WTC11 (cell line): ENCODE results near the gene FOXA3. TPM values are rescaled to one million over a fixed set of nuclear protein-coding genes. Genes with fewer than 3 reads are reported as not detected.

Source experiments
- ATF1 ChIP-seq: sonication (generic); formaldehyde crosslinking; IDR thresholded peaks from 2 replicates; pipeline ENCODE4 v1.8.1; 2023; ENCODE audit warnings: mild to moderate bottlenecking, moderate library complexity, missing genetic modification reagents
- CREB1 ChIP-seq: sonication (generic); formaldehyde crosslinking; IDR thresholded peaks from 2 replicates; pipeline ENCODE4 v1.8.0; 2023; ENCODE audit warnings: mild to moderate bottlenecking, missing genetic modification reagents
- GABPB1 ChIP-seq: sonication (generic); formaldehyde crosslinking; IDR thresholded peaks from 2 replicates; pipeline ENCODE4 v1.8.1; 2023; ENCODE audit warnings: mild to moderate bottlenecking, missing genetic modification reagents
- GTF2I ChIP-seq: fragments of 250-450 bp; sonication (Bioruptor Pico); conservative IDR thresholded peaks from 2 replicates; pipeline ENCODE4 v1.4.0; 2021; ENCODE audit warnings: mild to moderate bottlenecking
- JAZF1 ChIP-seq: fragments of 250-450 bp; sonication (Bioruptor Pico); IDR thresholded peaks from 2 replicates; pipeline ENCODE4 v1.9.0; 2021; ENCODE audit warnings: moderate library complexity, mild to moderate bottlenecking, inconsistent platforms
- KAT7 ChIP-seq: sonication (generic); formaldehyde crosslinking; IDR thresholded peaks from 2 replicates; pipeline ENCODE4 v1.8.1; 2023; ENCODE audit warnings: missing genetic modification reagents, mild to moderate bottlenecking, borderline replicate concordance
- MYBL2 ChIP-seq: sonication (generic); formaldehyde crosslinking; IDR thresholded peaks from 2 replicates; pipeline ENCODE4 v1.8.1; 2023; ENCODE audit warnings: mild to moderate bottlenecking, moderate library complexity, missing genetic modification reagents
- OVOL2 ChIP-seq: fragments of 250-450 bp; sonication (Bioruptor Pico); IDR thresholded peaks from 2 replicates; pipeline ENCODE4 v1.9.0; 2021; ENCODE audit warnings: mild to moderate bottlenecking, borderline replicate concordance
- SMAD3 ChIP-seq: sonication (generic); formaldehyde crosslinking; IDR thresholded peaks from 2 replicates; pipeline ENCODE4 v1.8.0; 2022; ENCODE audit warnings: missing genetic modification reagents, mild to moderate bottlenecking, borderline replicate concordance
- SOX15 ChIP-seq: fragments of 250-450 bp; sonication (Bioruptor Pico); IDR thresholded peaks from 2 replicates; pipeline ENCODE4 v1.9.0; 2021; ENCODE audit warnings: mild to moderate bottlenecking
- TCF7 ChIP-seq: sonication (generic); formaldehyde crosslinking; IDR thresholded peaks from 2 replicates; pipeline ENCODE4 v1.8.0; 2022; ENCODE audit warnings: mild to moderate bottlenecking, low read depth, missing genetic modification reagents, moderate library complexity
- TEAD4 ChIP-seq: sonication (generic); formaldehyde crosslinking; IDR thresholded peaks from 2 replicates; pipeline ENCODE4 v1.8.0; 2022; ENCODE audit warnings: mild to moderate bottlenecking, missing genetic modification reagents
- ZNF138 ChIP-seq: sonication (generic); formaldehyde crosslinking; conservative IDR thresholded peaks from 2 replicates; pipeline ENCODE4 v1.8.1; 2022; ENCODE audit warnings: mild to moderate bottlenecking, moderate library complexity, missing genetic modification reagents
- ZNF232 ChIP-seq: sonication (generic); formaldehyde crosslinking; IDR thresholded peaks from 2 replicates; pipeline ENCODE4 v1.8.0; 2022; ENCODE audit warnings: mild to moderate bottlenecking, missing genetic modification reagents
- ZNF263 ChIP-seq: sonication (generic); formaldehyde crosslinking; IDR thresholded peaks from 2 replicates; pipeline ENCODE4 v1.8.1; 2022; ENCODE audit warnings: low read depth, mild to moderate bottlenecking, moderate library complexity, missing genetic modification reagents
- ZNF671 ChIP-seq: fragments of 250-450 bp; sonication (Bioruptor Pico); IDR thresholded peaks from 2 replicates; pipeline ENCODE4 v1.8.0; 2021; ENCODE audit warnings: mild to moderate bottlenecking
- total RNA-seq: library from RNA; stranded (reverse); gene quantifications from 3 replicates; pipeline ENCODE4 v1.2.3, GENCODE V29; 2021
- TF ChIP-seq, protein P1 (sequence below): fragments of 250-450 bp; sonication (Bioruptor Pico); IDR thresholded peaks from 2 replicates; pipeline ENCODE4 v1.9.0; 2021; ENCODE audit warnings: mild to moderate bottlenecking
- TF ChIP-seq, protein P2 (sequence below): sonication (generic); formaldehyde crosslinking; IDR thresholded peaks from 2 replicates; pipeline ENCODE4 v1.8.1; 2022; ENCODE audit warnings: mild to moderate bottlenecking, moderate library complexity, missing genetic modification reagents
- TF ChIP-seq, protein P3 (sequence below): sonication (generic); formaldehyde crosslinking; IDR thresholded peaks from 2 replicates; pipeline ENCODE4 v1.8.1; 2023; ENCODE audit warnings: mild to moderate bottlenecking, missing genetic modification reagents
- TF ChIP-seq, protein P4 (sequence below): sonication (generic); formaldehyde crosslinking; IDR thresholded peaks from 2 replicates; pipeline ENCODE4 v1.8.0; 2023; ENCODE audit warnings: missing genetic modification reagents
- TF ChIP-seq, protein P5 (sequence below): sonication (generic); formaldehyde crosslinking; IDR thresholded peaks from 2 replicates; pipeline ENCODE4 v1.8.0; 2022; ENCODE audit warnings: mild to moderate bottlenecking, missing genetic modification reagents
- TF ChIP-seq, protein P6 (sequence below): fragments of 250-450 bp; sonication (Bioruptor Pico); IDR thresholded peaks from 2 replicates; pipeline ENCODE4 v1.9.0; 2021; ENCODE audit warnings: mild to moderate bottlenecking
- TF ChIP-seq, protein P7 (sequence below): sonication (generic); formaldehyde crosslinking; IDR thresholded peaks from 2 replicates; pipeline ENCODE4 v1.8.1; 2023; ENCODE audit warnings: mild to moderate bottlenecking, missing genetic modification reagents, moderate library complexity
- TF ChIP-seq, protein P8 (sequence below): sonication (generic); formaldehyde crosslinking; IDR thresholded peaks from 2 replicates; pipeline ENCODE4 v1.8.1; 2023; ENCODE audit warnings: mild to moderate bottlenecking, missing genetic modification reagents
- TF ChIP-seq, protein P9 (sequence below): sonication (generic); formaldehyde crosslinking; IDR thresholded peaks from 2 replicates; pipeline ENCODE4 v1.8.1; 2023; ENCODE audit warnings: mild to moderate bottlenecking, moderate library complexity, missing genetic modification reagents

The FOXA3 gene
- total RNA-seq, 1 experiment from 2014 or later: 20.7 TPM

DNA sequence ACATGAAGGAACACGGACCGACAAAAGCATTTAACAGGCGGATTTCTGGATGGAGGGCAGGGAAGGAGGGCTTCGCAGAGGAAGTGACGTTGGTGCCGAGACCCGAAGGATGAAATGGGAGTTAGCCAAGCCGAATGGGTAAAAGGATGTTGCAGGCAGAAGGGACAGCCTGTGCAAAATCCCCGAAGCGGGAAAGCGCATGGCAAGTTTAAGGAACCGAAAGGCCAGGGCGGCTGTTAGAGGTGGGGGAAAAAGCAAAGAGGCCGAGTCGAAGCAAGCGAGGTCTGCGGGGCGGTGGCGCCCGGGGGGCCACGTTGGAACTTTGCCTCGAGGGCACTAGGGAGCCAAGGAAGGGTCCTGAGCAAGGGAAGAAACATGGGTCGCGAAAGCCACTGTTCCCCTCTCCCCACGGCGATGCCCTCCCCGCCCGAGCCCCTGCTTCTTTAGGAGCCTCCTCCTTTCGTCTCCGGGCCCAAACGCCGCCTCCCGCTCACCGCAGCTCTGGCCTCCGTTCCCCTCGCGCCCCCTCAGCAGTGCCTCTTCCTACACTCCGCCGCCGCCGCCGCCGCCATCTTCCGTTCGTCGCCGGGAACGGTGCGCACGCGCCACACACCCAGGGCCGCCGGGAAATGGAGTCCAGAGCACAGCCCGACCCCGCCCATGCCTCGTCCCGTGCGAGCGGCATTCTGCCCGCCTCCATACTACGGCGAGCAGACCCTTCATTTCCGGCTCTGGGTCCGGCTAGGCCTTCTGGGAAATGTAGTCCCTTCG is 1.4 kb upstream of the FOXA3 start, which contains the start of gene SYMPK (continued):
- TF ChIP-seq, protein P1, sequence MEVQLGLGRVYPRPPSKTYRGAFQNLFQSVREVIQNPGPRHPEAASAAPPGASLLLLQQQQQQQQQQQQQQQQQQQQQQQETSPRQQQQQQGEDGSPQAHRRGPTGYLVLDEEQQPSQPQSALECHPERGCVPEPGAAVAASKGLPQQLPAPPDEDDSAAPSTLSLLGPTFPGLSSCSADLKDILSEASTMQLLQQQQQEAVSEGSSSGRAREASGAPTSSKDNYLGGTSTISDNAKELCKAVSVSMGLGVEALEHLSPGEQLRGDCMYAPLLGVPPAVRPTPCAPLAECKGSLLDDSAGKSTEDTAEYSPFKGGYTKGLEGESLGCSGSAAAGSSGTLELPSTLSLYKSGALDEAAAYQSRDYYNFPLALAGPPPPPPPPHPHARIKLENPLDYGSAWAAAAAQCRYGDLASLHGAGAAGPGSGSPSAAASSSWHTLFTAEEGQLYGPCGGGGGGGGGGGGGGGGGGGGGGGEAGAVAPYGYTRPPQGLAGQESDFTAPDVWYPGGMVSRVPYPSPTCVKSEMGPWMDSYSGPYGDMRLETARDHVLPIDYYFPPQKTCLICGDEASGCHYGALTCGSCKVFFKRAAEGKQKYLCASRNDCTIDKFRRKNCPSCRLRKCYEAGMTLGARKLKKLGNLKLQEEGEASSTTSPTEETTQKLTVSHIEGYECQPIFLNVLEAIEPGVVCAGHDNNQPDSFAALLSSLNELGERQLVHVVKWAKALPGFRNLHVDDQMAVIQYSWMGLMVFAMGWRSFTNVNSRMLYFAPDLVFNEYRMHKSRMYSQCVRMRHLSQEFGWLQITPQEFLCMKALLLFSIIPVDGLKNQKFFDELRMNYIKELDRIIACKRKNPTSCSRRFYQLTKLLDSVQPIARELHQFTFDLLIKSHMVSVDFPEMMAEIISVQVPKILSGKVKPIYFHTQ (CRISPR knock-in tag): 0 out of 2 replicates have a peak, but pooled peaks have one; percentile 38
- TF ChIP-seq CREB1 (CRISPR knock-in tag) (no peak), MYBL2 (CRISPR knock-in tag) (peak; percentile 61; the same call in 1 of the 2 replicates), ZNF138 (no peak), GABPB1 (CRISPR knock-in tag) (peak; percentile 87), ATF1 (CRISPR knock-in tag) (no peak), GTF2I (CRISPR knock-in tag) (peak; percentile 96), KAT7 (CRISPR knock-in tag) (no peak), TEAD4 (CRISPR knock-in tag) (no peak), ZNF263 (CRISPR knock-in tag) (no peak), ZNF232 (no peak), OVOL2 (CRISPR knock-in tag) (no peak), TCF7 (CRISPR knock-in tag) (no peak; the same call in 1 of the 2 replicates), SMAD3 (CRISPR knock-in tag) (no peak), ZNF671 (CRISPR knock-in tag) (no peak), JAZF1 (no peak), SOX15 (CRISPR knock-in tag) (no peak)
- TF ChIP-seq, protein P2, sequence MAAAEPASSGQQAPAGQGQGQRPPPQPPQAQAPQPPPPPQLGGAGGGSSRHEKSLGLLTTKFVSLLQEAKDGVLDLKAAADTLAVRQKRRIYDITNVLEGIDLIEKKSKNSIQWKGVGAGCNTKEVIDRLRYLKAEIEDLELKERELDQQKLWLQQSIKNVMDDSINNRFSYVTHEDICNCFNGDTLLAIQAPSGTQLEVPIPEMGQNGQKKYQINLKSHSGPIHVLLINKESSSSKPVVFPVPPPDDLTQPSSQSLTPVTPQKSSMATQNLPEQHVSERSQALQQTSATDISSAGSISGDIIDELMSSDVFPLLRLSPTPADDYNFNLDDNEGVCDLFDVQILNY (CRISPR knock-in tag): no peak
- TF ChIP-seq, protein P3, sequence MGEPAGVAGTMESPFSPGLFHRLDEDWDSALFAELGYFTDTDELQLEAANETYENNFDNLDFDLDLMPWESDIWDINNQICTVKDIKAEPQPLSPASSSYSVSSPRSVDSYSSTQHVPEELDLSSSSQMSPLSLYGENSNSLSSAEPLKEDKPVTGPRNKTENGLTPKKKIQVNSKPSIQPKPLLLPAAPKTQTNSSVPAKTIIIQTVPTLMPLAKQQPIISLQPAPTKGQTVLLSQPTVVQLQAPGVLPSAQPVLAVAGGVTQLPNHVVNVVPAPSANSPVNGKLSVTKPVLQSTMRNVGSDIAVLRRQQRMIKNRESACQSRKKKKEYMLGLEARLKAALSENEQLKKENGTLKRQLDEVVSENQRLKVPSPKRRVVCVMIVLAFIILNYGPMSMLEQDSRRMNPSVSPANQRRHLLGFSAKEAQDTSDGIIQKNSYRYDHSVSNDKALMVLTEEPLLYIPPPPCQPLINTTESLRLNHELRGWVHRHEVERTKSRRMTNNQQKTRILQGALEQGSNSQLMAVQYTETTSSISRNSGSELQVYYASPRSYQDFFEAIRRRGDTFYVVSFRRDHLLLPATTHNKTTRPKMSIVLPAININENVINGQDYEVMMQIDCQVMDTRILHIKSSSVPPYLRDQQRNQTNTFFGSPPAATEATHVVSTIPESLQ (CRISPR knock-in tag): no peak
- TF ChIP-seq, protein P4, sequence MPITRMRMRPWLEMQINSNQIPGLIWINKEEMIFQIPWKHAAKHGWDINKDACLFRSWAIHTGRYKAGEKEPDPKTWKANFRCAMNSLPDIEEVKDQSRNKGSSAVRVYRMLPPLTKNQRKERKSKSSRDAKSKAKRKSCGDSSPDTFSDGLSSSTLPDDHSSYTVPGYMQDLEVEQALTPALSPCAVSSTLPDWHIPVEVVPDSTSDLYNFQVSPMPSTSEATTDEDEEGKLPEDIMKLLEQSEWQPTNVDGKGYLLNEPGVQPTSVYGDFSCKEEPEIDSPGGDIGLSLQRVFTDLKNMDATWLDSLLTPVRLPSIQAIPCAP (CRISPR knock-in tag): no peak
- TF ChIP-seq, protein P5, sequence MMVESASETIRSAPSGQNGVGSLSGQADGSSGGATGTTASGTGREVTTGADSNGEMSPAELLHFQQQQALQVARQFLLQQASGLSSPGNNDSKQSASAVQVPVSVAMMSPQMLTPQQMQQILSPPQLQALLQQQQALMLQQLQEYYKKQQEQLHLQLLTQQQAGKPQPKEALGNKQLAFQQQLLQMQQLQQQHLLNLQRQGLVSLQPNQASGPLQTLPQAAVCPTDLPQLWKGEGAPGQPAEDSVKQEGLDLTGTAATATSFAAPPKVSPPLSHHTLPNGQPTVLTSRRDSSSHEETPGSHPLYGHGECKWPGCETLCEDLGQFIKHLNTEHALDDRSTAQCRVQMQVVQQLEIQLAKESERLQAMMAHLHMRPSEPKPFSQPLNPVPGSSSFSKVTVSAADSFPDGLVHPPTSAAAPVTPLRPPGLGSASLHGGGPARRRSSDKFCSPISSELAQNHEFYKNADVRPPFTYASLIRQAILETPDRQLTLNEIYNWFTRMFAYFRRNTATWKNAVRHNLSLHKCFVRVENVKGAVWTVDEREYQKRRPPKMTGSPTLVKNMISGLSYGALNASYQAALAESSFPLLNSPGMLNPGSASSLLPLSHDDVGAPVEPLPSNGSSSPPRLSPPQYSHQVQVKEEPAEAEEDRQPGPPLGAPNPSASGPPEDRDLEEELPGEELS (CRISPR knock-in tag): no peak; the same call in 1 of the 2 replicates
- TF ChIP-seq, protein P6, sequence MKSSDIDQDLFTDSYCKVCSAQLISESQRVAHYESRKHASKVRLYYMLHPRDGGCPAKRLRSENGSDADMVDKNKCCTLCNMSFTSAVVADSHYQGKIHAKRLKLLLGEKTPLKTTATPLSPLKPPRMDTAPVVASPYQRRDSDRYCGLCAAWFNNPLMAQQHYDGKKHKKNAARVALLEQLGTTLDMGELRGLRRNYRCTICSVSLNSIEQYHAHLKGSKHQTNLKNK (CRISPR knock-in tag): no peak
- TF ChIP-seq, protein P7, sequence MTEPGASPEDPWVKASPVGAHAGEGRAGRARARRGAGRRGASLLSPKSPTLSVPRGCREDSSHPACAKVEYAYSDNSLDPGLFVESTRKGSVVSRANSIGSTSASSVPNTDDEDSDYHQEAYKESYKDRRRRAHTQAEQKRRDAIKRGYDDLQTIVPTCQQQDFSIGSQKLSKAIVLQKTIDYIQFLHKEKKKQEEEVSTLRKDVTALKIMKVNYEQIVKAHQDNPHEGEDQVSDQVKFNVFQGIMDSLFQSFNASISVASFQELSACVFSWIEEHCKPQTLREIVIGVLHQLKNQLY: no peak
- TF ChIP-seq, protein P8, sequence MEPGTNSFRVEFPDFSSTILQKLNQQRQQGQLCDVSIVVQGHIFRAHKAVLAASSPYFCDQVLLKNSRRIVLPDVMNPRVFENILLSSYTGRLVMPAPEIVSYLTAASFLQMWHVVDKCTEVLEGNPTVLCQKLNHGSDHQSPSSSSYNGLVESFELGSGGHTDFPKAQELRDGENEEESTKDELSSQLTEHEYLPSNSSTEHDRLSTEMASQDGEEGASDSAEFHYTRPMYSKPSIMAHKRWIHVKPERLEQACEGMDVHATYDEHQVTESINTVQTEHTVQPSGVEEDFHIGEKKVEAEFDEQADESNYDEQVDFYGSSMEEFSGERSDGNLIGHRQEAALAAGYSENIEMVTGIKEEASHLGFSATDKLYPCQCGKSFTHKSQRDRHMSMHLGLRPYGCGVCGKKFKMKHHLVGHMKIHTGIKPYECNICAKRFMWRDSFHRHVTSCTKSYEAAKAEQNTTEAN (CRISPR knock-in tag): peak; percentile 88
- TF ChIP-seq, protein P9, sequence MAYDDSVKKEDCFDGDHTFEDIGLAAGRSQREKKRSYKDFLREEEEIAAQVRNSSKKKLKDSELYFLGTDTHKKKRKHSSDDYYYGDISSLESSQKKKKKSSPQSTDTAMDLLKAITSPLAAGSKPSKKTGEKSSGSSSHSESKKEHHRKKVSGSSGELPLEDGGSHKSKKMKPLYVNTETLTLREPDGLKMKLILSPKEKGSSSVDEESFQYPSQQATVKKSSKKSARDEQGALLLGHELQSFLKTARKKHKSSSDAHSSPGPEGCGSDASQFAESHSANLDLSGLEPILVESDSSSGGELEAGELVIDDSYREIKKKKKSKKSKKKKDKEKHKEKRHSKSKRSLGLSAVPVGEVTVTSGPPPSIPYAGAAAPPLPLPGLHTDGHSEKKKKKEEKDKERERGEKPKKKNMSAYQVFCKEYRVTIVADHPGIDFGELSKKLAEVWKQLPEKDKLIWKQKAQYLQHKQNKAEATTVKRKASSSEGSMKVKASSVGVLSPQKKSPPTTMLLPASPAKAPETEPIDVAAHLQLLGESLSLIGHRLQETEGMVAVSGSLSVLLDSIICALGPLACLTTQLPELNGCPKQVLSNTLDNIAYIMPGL (CRISPR knock-in tag): peak; percentile 87; the same call in 1 of the 2 replicates
